Hepatocyte (in vitro differentiated cells): ENCODE measurements around the gene ALDH5A1. TPM values are rescaled to one million over a fixed set of nuclear protein-coding genes. Genes with fewer than 3 reads are reported as not detected.

Experiments used
- DNase-seq: peaks from one replicate; pipeline ENCODE4 v3.0.0-alpha.2; 2016; ENCODE audit warnings: low spot score
- H2AFZ ChIP-seq: fragments of 200-600 bp; sonication (generic); 2 replicates; pipeline ENCODE4 v1.6.0; 2016; ENCODE audit warnings: antibody characterized with exemption, mild to moderate bottlenecking
- H3K27ac ChIP-seq: fragments of 200-600 bp; sonication (generic); 2 replicates; pipeline ENCODE4 v1.5.1; 2016; ENCODE audit warnings: mild to moderate bottlenecking
- H3K27me3 ChIP-seq: fragments of 200-600 bp; sonication (generic); 2 replicates; pipeline ENCODE4 v1.6.1; 2016
- H3K36me3 ChIP-seq: fragments of 200-600 bp; sonication (generic); replicated peaks from 2 replicates; pipeline ENCODE4 v1.5.1; 2016; ENCODE audit warnings: low read depth; ENCODE audit not compliant: insufficient read depth
- H3K4me1 ChIP-seq: fragments of 200-600 bp; sonication (generic); 2 replicates; pipeline ENCODE4 v1.5.1; 2016; ENCODE audit warnings: mild to moderate bottlenecking, moderate library complexity; ENCODE audit not compliant: insufficient read depth
- H3K4me2 ChIP-seq: fragments of 200-600 bp; sonication (generic); 2 replicates; pipeline ENCODE4 v1.6.0; 2016
- H3K4me3 ChIP-seq: fragments of 200-600 bp; sonication (generic); 2 replicates; pipeline ENCODE4 v1.5.1; 2016; ENCODE audit warnings: mild to moderate bottlenecking
- H3K79me2 ChIP-seq: fragments of 200-600 bp; sonication (generic); 2 replicates; pipeline ENCODE4 v1.6.0; 2017; ENCODE audit warnings: mild to moderate bottlenecking
- H3K9me2 ChIP-seq: fragments of 200-600 bp; sonication (generic); replicated peaks from 2 replicates; pipeline ENCODE4 v1.6.0; 2017; ENCODE audit warnings: mild to moderate bottlenecking; ENCODE audit not compliant: insufficient read depth
- H3K9me3 ChIP-seq: fragments of 200-600 bp; sonication (generic); 2 replicates; pipeline ENCODE4 v1.5.1; 2016; ENCODE audit warnings: low read depth, mild to moderate bottlenecking
- H4K20me1 ChIP-seq: fragments of 200-600 bp; sonication (generic); 2 replicates; pipeline ENCODE4 v1.6.0; 2016; ENCODE audit warnings: mild to moderate bottlenecking; ENCODE audit not compliant: insufficient read depth, poor library complexity, severe bottlenecking
- EZH2 ChIP-seq: fragments of 200-600 bp; sonication (generic); IDR thresholded peaks from 2 replicates; pipeline ENCODE4 v1.6.1; 2016; ENCODE audit warnings: antibody characterized with exemption, mild to moderate bottlenecking, borderline replicate concordance
- EZH2phosphoT487 ChIP-seq: fragments of 200-600 bp; sonication (generic); IDR thresholded peaks from one replicate; pipeline ENCODE4 v1.6.1; 2018; ENCODE audit warnings: antibody characterized with exemption, mild to moderate bottlenecking, low read depth, moderate library complexity; ENCODE audit not compliant: unreplicated experiment, severe bottlenecking
- WGBS: methylation state at CpG from one replicate; pipeline ENCODE4 v1.1.6; 2016; ENCODE audit warnings: low lambda C conversion rate; ENCODE audit errors: missing lambda C conversion rate; 5-methylcytosine and 5-hydroxymethylcytosine counted together
- polyA plus RNA-seq: library from polyadenylated mRNA; unstranded; fragments of >200 nt; fragmentation: Nextera tagmentation; extraction: Ambion mirVana; gene quantifications from 2 replicates; pipeline ENCODE4 v1.2.1, GENCODE V29; 2016
- total RNA-seq: library from RNA; depleted of rRNA; stranded (reverse); fragments of >200 nt; gene quantifications from 2 replicates; pipeline ENCODE4 v1.2.3, GENCODE V29; 2014
- TF ChIP-seq, protein P1 (sequence below): fragments of 200-600 bp; sonication (generic); IDR thresholded peaks from 2 replicates; pipeline ENCODE4 v1.5.1; 2016; ENCODE audit warnings: antibody characterized with exemption, mild to moderate bottlenecking; ENCODE audit not compliant: poor library complexity

The ALDH5A1 gene
- total and polyA plus RNA-seq, 2 experiments from 2014 or later = 12.3 to 16.8 TPM

DNA sequence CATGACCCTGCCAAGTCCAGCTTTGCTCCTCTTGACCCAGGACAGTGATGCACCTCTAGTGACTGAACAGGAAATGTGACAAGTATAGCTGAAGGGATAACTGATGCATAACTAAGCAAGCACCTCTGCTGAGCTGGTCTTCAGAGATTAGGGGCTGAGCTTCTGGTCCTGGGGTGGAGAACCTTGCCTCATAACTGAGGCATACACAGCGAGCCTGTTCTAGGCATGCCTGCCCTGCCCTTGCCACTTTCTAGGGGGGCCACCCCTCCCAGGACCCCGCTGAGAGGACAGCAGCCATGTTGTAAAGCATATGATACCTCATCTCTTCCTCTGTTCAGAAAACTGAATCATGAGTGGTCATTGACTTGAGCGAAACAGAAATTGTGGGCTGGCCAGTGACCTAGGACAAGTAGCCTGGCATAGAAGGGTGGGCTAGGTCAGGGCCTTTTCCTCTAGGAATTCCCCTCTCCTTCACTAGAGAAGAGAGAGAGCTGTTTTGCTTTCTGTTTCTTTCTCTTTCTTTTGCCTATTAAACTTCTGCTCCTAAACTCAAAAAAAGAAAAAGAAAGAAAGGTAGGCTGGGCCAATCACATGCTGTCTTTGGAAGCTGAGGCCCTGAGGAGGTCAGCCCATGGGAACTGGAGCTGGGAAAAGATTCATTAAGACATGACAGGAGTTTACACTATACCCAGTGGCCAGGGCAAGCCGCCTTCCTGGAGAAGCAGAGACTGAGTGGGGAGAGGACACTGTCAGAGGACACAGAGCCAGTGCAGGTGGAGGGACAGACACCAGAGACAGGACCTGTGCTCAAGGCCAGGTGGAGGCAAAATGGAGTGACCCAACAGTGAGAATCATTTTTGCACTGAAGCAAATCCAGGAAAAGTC is 23.1 kb downstream of the ALDH5A1 start:
- TF ChIP-seq, protein P1, sequence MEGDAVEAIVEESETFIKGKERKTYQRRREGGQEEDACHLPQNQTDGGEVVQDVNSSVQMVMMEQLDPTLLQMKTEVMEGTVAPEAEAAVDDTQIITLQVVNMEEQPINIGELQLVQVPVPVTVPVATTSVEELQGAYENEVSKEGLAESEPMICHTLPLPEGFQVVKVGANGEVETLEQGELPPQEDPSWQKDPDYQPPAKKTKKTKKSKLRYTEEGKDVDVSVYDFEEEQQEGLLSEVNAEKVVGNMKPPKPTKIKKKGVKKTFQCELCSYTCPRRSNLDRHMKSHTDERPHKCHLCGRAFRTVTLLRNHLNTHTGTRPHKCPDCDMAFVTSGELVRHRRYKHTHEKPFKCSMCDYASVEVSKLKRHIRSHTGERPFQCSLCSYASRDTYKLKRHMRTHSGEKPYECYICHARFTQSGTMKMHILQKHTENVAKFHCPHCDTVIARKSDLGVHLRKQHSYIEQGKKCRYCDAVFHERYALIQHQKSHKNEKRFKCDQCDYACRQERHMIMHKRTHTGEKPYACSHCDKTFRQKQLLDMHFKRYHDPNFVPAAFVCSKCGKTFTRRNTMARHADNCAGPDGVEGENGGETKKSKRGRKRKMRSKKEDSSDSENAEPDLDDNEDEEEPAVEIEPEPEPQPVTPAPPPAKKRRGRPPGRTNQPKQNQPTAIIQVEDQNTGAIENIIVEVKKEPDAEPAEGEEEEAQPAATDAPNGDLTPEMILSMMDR = no peak
- no peak for TF ChIP-seq EZH2
- TF ChIP-seq EZH2phosphoT487 = no peak
- H3K27me3 ChIP-seq = no peaks in the 10 kb centered on the region
- no peak overlapping the region for H3K27ac ChIP-seq

DNA sequence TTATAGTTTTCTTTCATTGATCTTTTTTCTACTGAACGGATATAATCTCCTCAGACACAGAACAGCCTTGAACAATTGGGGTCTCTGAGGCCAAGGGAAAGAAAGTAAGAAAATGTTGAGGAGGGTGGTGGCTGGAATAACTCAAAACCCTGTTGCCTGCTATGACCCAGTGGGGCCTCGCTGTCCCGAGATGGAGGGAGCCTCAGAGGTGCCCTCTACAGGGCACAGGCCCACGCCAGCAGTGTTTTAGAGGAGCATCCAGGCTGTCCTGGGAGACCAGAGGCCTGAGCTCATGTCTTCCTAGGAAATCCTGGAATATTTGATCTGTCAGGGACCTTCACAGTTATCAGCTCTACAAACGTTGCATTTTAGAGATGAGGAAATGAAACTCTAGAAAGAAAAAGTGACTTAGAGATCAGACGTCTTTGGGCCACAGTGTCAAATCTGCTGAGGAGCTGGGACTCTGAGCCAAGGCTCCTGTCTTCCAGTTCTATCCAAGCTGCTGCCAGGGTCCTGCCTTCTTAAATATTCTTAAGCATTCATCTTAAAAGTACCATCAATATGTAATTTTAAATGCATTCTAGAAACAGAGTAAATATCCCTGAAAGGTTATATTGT is 26.3 kb downstream of the ALDH5A1 start:
- H3K9me2 ChIP-seq = no peaks in the 10 kb centered on the region
- H2AFZ ChIP-seq = no peak overlapping the region
- DNase-seq = peak; percentile 69
- no peak for TF ChIP-seq EZH2
- TF ChIP-seq, protein P1 = peak; percentile 66
- no peaks in the 10 kb centered on the region for H3K36me3 ChIP-seq
- H3K4me3 ChIP-seq = no peak overlapping the region
- H3K9me3 ChIP-seq = no peaks in the 10 kb centered on the region
- H3K4me1 ChIP-seq = no peaks in the 10 kb centered on the region
- no peaks in the 10 kb centered on the region for H4K20me1 ChIP-seq
- H3K79me2 ChIP-seq = no peaks in the 10 kb centered on the region
- H3K27ac ChIP-seq = no peak overlapping the region
- no peak overlapping the region for H3K4me2 ChIP-seq
- WGBS = 25% methylated on average over 6 of the region's 6 CpGs
- H3K27me3 ChIP-seq = no peaks in the 10 kb centered on the region

More for the DNA sequence above, 23.1 kb downstream of the ALDH5A1 start:
- Histone ChIP-seq H3K4me1 (no peaks in the 10 kb centered on the region), H4K20me1 (no peaks in the 10 kb centered on the region), H3K36me3 (no peaks in the 10 kb centered on the region), H2AFZ (no peak overlapping the region), H3K4me3 (no peak overlapping the region), H3K4me2 (no peak overlapping the region), H3K9me2 (no peaks in the 10 kb centered on the region), H3K9me3 (no peaks in the 10 kb centered on the region), H3K79me2 (no peaks in the 10 kb centered on the region)
- no peak for DNase-seq
- 96% methylated on average over 4 of the region's 4 CpGs for WGBS

DNA sequence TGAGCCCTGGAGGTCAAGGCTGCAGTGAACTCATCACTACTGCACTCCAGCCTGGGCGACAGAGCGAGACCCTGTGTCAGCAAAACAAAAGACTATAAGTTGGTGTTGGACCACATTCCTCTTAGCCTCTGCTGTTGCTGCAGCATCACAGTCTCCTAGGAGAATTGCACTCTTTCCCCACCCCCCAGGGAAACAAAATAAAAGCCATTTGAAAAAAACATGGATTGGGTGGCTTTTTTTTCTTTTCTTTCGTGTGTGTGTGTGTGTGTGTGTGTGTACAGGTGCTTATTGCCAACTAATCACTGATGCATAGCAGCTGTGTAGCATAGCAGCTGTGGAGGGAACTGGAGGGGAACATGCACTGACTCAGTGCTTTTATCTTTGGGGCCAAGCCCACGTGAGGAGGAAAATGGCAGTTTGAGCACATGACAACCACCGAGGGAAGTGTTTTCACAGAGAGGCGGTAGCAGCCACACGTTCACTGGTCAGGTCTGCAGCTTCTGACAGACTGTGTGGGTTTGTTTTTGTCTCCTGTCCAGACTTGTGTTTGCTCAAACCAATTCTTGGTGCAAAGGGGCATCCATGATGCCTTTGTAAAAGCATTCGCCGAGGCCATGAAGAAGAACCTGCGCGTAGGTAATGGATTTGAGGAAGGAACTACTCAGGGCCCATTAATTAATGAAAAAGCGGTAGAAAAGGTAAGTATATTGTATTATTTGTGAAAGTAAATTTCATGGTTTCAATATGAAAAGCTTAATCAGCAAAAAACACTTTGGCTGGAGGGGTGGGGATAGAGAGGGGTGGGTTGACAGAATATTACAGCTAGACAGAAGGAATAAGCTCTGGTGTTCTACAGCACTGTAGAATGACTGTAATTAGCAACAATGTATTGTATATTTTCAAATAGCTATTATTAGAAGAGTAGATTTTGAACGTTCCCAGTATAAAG is 27.7 kb downstream of the ALDH5A1 start:
- Histone ChIP-seq H2AFZ (no peak overlapping the region), H3K27me3 (no peaks in the 10 kb centered on the region), H3K9me2 (no peaks in the 10 kb centered on the region), H3K9me3 (no peaks in the 10 kb centered on the region), H3K36me3 (no peaks in the 10 kb centered on the region), H3K4me2 (no peak overlapping the region), H3K27ac (no peak overlapping the region), H3K4me3 (no peak overlapping the region), H3K79me2 (no peaks in the 10 kb centered on the region), H3K4me1 (no peaks in the 10 kb centered on the region), H4K20me1 (no peaks in the 10 kb centered on the region)
- TF ChIP-seq EZH2 (no peak), EZH2phosphoT487 (no peak)
- TF ChIP-seq, protein P1 = no peak
- no peak for DNase-seq
- WGBS = 82% methylated on average over 13 of the region's 13 CpGs
